Activated T-cell treated with anti-CD3 and anti-CD28 coated beads, Interleukin-2, amount 50 U/mL, for 24 hours (primary cell): ENCODE data around the gene CPZ.
"Not testable (repeated sequence)": the region's sequence is repeated elsewhere in the genome, so short reads cannot be mapped to it uniquely, and the experiment has no call there.

Experiments used
- DNase-seq: peaks from one replicate; pipeline ENCODE4 v3.0.0-alpha.2; 2020
- H3K27ac Mint-ChIP-seq: 2 replicates; pipeline ENCODE4 v1.8.0; 2020; ENCODE audit warnings: mild to moderate bottlenecking, mixed read lengths
- H3K27me3 Mint-ChIP-seq: 2 replicates; pipeline ENCODE4 v1.8.0; 2020; ENCODE audit warnings: mixed read lengths
- H3K36me3 Mint-ChIP-seq: 2 replicates; pipeline ENCODE4 v1.8.0; 2020; ENCODE audit warnings: low read depth, mixed read lengths
- H3K4me1 Mint-ChIP-seq: 2 replicates; pipeline ENCODE4 v1.8.0; 2020; ENCODE audit warnings: low read depth, mixed read lengths
- H3K4me3 Mint-ChIP-seq: 2 replicates; pipeline ENCODE4 v1.8.0; 2020; ENCODE audit warnings: mild to moderate bottlenecking, moderate library complexity, mixed read lengths
- H3K9me3 Mint-ChIP-seq: 2 replicates; pipeline ENCODE4 v1.8.0; 2020; ENCODE audit warnings: mixed read lengths

Gene CPZ

DNA sequence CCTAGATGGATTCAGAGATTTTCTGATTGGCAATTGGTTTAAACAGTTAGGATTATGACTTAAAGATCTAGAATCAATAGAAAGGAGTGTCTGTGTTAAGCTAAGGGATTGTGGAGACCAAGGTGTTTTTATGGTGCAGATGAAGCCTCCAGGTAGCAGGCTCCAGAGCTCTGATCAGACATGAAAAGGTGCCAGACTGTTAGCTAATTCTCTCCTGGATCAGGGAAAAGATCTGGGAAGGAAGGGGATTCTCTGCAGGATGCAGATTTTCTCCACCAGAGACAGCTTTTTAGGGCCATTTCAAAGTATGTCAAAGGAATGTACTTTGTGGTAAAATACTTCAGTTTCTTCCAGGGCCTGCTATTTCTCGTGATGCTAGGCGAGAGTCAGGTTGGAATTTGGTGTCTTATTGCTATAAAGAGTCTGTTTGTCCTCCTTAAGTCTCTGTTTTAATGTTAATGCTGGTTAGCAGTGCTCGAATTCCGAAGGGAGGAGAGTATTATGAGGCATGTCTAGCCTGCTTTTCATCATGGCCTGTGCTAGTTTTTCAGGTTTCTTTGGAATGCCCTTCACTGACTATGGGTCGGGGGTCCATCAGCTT, 24.4 kb upstream of the CPZ start:
- no peak for DNase-seq
- Mint-ChIP-seq H3K9me3 (no peaks in the 10 kb centered on the region), H3K36me3 (no peaks in the 10 kb centered on the region), H3K27me3 (peaks cover 2% of the 10 kb centered on the region), H3K27ac (no peak overlapping the region), H3K4me3 (no peak overlapping the region), H3K4me1 (no peaks in the 10 kb centered on the region)

DNA sequence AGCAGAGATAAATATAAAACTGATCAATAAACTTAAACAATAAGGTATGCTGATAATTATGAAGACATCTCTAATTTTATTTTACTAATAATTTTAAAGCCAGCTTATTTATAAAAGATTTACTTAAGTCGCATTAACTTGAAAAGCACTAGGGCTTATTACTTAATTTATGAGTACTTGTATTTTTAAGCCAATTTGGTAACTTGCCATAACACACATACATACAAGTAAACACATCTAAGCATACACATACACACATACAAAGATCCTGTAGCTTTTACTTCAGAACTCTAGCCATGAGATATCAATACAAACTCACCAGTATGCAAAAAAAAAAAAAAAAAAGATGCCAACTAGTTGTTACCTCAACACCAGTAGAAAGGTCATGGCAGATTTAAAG, 22.4 kb upstream of the CPZ start:
- Mint-ChIP-seq H3K27me3 (peaks cover 2% of the 10 kb centered on the region), H3K27ac (no peak overlapping the region), H3K4me1 (no peaks in the 10 kb centered on the region), H3K9me3 (no peaks in the 10 kb centered on the region), H3K36me3 (no peaks in the 10 kb centered on the region), H3K4me3 (no peak overlapping the region)
- no peak for DNase-seq

DNA sequence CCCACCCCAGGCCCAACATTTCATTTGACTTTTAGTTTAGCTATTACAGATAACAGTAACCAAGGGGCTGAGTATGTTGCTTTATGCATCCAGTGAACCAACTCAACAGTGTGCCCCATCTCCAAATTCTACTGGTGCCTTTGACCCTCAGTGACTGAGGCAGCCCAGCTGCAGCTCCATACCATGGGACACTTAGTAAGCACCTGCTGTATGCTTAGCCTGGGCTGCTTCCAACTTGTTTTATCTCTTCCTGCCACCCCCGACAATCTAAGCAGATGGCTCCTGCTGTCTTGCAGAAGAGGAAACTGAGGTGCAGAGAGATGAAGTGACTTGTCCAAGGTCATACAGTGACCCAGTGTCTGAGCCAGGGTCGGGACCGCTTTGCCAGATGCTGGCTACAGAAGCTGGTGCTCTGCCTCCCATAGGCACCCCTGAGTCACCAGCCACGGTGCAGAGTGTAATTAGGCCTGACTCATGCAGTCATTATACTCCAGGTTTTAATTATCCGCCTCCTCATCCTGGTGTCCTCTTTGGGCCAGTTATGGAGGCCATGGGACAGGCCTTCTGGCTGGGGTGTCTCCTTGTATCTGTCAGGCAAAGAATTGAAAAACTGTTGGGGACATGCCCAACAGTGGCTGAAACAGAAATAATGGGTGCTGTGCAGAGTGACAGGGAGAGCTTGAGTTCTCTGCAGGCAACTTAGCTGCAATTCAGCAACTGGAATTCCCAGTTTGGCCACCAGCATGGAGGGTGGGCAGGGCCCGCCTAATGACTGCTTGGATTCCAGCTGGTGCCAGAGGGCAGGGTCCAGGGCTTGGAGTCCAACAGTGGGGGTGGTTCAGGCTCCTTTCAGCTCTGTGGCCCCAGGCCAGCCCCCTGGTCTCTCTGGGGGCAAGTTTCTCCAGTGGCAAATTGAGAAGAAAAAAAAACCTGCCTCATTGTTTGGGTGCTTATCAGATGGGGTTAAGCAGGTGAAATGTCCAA, 20.6 kb upstream of the CPZ start:
- no peak overlapping the region for H3K4me3 Mint-ChIP-seq
- no peak overlapping the region for H3K27ac Mint-ChIP-seq
- DNase-seq, result no peak
- H3K36me3 Mint-ChIP-seq, result no peaks in the 10 kb centered on the region
- no peaks in the 10 kb centered on the region for H3K4me1 Mint-ChIP-seq
- H3K27me3 Mint-ChIP-seq, result no peaks in the 10 kb centered on the region
- H3K9me3 Mint-ChIP-seq, result no peaks in the 10 kb centered on the region

DNA sequence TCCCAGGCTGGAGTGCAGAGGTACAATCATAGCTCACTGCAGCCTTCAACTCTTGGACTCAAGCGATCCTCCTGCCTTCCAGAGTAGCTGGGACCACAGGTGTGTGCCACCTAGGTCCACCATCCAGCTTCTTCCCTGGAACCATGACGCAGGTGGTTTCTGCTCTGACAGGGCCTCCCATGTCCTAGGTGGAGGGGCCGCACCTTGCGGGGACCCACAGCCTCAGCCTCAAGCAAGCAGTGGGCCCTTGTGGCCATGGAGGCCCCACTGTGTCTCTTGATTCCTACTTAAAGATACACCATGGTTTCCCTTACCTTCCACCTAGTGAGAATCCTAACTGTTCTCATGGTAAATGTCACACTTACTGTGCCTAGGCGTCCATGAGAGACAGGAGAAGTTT, 19.3 kb upstream of the CPZ start:
- Mint-ChIP-seq H3K9me3 (no peaks in the 10 kb centered on the region), H3K36me3 (no peaks in the 10 kb centered on the region), H3K4me3 (no peak overlapping the region), H3K4me1 (no peaks in the 10 kb centered on the region), H3K27ac (no peak overlapping the region), H3K27me3 (peaks cover 4% of the 10 kb centered on the region)
- DNase-seq, result no peak

DNA sequence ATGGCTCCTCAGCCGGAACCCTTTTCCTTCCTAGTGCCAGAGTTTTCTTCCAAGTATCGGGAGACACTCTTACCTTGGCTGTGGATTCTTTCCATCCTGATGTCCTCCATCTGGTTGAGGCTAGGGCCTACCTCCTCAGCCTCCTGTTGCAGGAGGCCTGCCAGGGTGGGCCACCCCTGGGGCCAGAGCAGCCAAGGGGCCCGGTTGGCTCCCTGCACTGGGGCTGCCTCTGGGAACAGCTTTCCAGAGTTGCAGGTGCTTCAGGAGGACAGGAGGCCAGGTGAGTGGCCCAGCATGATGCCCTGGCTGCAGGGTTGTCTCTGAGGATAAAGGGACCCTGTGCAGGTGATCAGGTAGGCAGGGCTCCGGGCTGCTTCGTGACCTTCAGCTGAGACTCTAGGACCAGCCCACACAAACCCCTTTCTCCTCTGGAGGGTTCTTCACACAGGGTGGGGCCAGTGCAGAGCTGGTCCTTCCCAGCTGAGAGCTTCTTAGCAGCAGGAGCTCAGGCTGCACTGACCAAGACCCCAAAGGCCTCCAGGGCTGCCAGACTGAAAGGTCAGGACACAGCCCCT, 17.7 kb upstream of the CPZ start:
- H3K27ac Mint-ChIP-seq, result no peak overlapping the region
- no peaks in the 10 kb centered on the region for H3K9me3 Mint-ChIP-seq
- H3K4me3 Mint-ChIP-seq, result no peak overlapping the region
- no peak for DNase-seq
- H3K36me3 Mint-ChIP-seq, result no peaks in the 10 kb centered on the region
- H3K4me1 Mint-ChIP-seq, result no peaks in the 10 kb centered on the region
- peaks cover 12% of the 10 kb centered on the region for H3K27me3 Mint-ChIP-seq

DNA sequence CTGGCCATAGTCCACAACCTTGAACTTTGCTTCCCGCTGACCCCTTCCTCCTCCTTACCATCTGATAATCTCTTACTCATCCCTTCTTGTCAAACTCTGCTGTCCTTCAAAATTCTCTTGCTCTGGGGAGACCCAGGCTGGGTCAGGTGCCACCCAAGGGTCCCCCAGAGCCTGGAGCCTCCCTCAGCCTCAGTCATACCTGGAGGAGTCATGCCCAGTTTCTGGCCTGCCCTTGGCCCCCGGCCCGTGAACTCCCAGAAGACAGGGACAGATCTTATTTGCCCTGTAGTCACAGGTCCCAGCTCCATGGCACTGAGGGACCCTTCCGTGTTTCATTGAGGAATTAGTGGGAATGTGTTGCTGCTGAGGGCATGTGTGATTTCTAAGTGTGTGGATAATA, 17.1 kb upstream of the CPZ start:
- H3K27ac Mint-ChIP-seq, result no peak overlapping the region
- H3K4me3 Mint-ChIP-seq, result no peak overlapping the region
- H3K36me3 Mint-ChIP-seq, result no peaks in the 10 kb centered on the region
- H3K9me3 Mint-ChIP-seq, result no peaks in the 10 kb centered on the region
- DNase-seq, result no peak
- H3K4me1 Mint-ChIP-seq, result no peaks in the 10 kb centered on the region
- peaks cover 16% of the 10 kb centered on the region for H3K27me3 Mint-ChIP-seq

DNA sequence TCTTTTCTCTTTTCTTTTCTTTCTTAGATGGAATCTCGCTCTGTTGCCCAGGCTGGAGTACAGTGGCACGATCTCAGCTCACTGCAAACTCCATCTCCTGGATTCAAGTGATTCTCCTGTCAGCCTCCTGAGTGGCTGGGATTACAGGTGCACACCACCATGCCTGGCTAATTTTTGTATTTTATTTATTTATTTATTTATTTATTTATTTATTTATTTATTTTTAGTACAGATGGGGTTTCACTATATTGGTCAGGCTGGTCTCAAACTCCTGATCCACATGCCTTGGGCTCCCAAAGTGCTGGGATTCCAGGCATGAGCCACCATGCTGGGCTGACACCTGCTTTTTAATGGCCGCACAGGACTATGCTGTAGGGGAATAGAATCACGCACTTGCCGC, 16.0 kb upstream of the CPZ start:
- DNase-seq, H3K4me1 Mint-ChIP-seq, H3K4me3 Mint-ChIP-seq, H3K36me3 Mint-ChIP-seq, H3K9me3 Mint-ChIP-seq, H3K27ac Mint-ChIP-seq: not testable (repeated sequence)
- peaks cover 24% of the 10 kb centered on the region for H3K27me3 Mint-ChIP-seq

DNA sequence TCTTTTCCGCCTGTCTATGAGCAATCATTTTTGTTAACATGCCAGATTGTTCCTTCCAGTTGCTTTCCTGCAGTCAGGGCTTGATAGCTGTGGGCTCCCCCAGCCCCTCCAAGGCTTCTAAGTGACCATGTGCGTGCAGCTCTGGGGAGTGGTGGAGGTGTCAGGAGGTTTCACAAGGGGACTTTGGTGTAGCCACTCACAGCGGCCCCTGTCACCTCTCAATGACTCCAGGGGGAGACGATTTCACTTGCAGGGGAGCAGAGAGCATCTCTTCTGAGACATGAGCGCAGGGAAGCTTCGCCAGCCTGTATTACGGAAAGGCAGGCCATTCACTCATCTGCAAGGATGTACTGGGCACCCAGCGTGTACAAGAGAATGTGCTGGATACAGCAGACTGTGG, 15.5 kb upstream of the CPZ start:
- no peak for DNase-seq
- Mint-ChIP-seq H3K36me3 (no peaks in the 10 kb centered on the region), H3K9me3 (no peaks in the 10 kb centered on the region), H3K4me3 (no peak overlapping the region), H3K27me3 (peaks cover 29% of the 10 kb centered on the region), H3K27ac (no peak overlapping the region), H3K4me1 (no peaks in the 10 kb centered on the region)

DNA sequence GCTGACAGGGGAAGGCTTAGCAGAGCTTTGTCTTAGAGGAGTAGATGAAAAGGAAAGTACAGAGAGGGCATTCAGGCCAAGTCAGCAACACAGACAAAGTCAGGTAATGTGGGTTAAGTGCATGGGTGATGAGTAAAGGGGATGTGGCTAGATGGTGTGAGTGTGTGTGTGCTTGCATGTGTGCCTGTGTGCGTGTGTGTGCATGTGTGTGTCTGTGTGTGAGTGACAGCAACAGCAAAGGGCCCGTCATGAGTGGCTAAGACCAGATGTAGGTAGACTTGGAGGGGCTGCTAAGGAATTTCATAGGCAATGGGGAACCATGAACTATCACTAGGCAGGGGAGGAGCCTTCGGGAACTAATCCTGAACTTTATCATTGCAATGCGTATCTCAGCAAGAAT, 14.6 kb upstream of the CPZ start:
- H3K9me3 Mint-ChIP-seq, result no peaks in the 10 kb centered on the region
- H3K36me3 Mint-ChIP-seq, result no peaks in the 10 kb centered on the region
- H3K4me3 Mint-ChIP-seq, result no peak overlapping the region
- no peak overlapping the region for H3K27ac Mint-ChIP-seq
- H3K4me1 Mint-ChIP-seq, result no peaks in the 10 kb centered on the region
- DNase-seq, result no peak
- peaks cover 34% of the 10 kb centered on the region for H3K27me3 Mint-ChIP-seq

DNA sequence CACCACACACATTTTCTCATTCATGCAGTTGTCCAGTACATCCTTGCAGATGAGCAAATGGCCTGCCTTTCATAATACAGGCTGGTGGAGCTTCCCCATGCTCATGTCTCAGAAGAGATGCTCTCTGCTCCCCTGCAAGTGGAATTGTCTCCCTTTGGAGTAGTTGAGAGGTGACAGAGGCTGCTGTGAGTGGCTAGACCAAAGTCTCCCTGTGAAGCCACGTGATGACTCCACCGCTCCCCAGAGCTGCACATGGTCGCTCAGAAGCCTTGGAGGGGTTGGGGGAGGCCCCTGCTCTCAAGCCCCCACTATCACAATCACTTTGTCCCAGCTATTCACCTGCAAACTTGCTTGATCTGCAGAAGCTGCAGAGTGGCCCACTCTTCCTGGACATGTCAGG, 13.8 kb upstream of the CPZ start:
- no peaks in the 10 kb centered on the region for H3K36me3 Mint-ChIP-seq
- no peak overlapping the region for H3K4me3 Mint-ChIP-seq
- DNase-seq, result no peak
- H3K27me3 Mint-ChIP-seq, result peaks cover 34% of the 10 kb centered on the region
- H3K27ac Mint-ChIP-seq, result no peak overlapping the region
- no peaks in the 10 kb centered on the region for H3K4me1 Mint-ChIP-seq
- H3K9me3 Mint-ChIP-seq, result no peaks in the 10 kb centered on the region

DNA sequence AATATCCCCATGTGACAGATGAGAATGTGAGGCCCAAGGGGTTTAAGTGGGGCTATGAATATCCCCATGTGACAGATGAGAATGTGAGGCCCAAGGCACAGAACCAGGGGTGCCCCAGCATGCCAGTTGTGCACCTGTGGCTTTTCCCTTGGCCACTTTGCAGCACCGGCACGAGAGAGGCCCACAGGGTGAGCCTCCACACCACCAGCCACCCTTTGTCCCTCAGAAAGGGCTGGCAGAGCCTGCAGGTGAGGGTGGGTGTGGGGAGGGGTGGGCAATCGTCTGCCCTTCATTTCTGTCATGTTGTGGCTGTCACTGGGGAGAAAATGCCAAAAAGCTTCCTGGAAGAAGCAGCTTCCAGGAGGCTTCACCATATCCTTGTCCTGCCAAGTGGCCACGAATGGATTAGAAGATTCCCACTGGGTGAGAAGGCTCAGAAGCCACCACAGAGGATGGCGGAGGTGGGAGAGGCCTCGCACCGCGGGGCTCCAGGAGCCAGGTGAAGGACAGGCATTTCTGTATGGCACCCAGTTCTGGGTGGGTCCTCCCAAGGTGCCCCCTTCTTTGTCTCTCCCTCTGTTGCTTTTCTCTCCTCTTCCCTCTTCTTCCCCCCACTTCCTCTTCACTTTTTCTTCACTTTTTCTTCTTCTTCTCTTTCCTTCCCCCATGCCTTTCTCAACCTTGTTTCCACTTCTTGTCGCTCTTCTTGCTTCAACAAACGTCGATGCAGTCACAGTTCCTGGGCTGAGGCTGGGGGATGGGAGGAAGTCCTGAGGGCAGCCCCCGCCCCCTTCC, 12.8 kb upstream of the CPZ start:
- H3K4me1 Mint-ChIP-seq, result no peaks in the 10 kb centered on the region
- no peak for DNase-seq
- no peaks in the 10 kb centered on the region for H3K36me3 Mint-ChIP-seq
- peaks cover 38% of the 10 kb centered on the region for H3K27me3 Mint-ChIP-seq
- H3K27ac Mint-ChIP-seq, result no peak overlapping the region
- H3K4me3 Mint-ChIP-seq, result no peak overlapping the region
- no peaks in the 10 kb centered on the region for H3K9me3 Mint-ChIP-seq

DNA sequence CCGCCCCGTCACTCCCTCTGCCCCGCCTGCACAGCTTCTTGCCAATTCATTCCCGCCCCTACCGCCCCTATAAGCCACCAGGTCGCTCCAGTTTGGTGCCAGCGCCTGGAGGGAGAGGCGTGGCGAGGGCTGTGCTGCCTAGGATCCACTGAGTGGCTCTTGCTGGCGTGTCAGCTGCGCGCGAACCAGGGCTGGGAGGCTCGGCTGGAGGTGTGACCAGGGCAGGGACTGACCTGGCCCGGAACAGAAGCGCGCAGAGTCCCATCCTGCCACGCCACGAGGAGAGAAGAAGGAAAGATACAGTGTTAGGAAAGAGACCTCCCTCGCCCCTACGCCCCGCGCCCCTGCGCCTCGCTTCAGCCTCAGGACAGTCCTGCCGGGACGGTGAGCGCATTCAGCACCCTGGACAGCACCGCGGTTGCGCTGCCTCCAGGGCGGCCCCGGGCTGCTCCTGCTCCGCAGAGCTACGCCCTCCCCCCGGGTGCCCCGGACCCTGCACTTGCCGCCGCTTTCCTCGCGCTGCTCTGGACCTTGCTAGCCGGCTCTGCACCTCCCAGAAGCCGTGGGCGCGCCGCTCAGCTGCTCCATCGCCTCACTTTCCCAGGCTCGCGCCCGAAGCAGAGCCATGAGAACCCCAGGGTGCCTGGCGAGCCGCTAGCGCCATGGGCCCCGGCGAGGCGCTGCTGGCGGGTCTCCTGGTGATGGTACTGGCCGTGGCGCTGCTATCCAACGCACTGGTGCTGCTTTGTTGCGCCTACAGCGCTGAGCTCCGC, 12.1 kb upstream of the CPZ start, which contains the start of gene GPR78:
Gene GPR78 (plus strand): TSS at position 72 of the 773 bp plus-strand sequence. CDS start 591 bp downstream, at position 663.
- Mint-ChIP-seq H3K27ac (no peak within 1 kb of the TSS), H3K27me3 (peaks cover 40% of the 10 kb centered on the region)
- peak; percentile 46 for DNase-seq

DNA sequence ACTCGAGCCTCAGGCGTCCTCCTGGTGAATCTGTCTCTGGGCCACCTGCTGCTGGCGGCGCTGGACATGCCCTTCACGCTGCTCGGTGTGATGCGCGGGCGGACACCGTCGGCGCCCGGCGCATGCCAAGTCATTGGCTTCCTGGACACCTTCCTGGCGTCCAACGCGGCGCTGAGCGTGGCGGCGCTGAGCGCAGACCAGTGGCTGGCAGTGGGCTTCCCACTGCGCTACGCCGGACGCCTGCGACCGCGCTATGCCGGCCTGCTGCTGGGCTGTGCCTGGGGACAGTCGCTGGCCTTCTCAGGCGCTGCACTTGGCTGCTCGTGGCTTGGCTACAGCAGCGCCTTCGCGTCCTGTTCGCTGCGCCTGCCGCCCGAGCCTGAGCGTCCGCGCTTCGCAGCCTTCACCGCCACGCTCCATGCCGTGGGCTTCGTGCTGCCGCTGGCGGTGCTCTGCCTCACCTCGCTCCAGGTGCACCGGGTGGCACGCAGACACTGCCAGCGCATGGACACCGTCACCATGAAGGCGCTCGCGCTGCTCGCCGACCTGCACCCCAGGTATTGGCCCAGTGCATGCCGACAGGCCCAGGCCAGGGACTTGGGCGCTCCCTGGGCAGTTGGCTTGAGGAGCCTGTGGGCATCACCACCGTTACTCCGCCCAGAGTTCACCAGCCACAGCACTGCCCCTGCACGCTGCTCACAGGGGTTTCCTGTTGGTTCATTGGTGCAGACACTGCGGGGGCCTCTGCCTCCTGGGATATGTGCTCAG, 11.3 kb upstream of the CPZ start:
- no peak for DNase-seq
- no peak overlapping the region for H3K27ac Mint-ChIP-seq
- H3K36me3 Mint-ChIP-seq, result no peaks in the 10 kb centered on the region
- no peaks in the 10 kb centered on the region for H3K4me1 Mint-ChIP-seq
- H3K9me3 Mint-ChIP-seq, result no peaks in the 10 kb centered on the region
- H3K27me3 Mint-ChIP-seq, result peaks cover 41% of the 10 kb centered on the region
- H3K4me3 Mint-ChIP-seq, result no peak overlapping the region

More for the DNA sequence above, 12.1 kb upstream of the CPZ start, which contains the start of gene GPR78:
- H3K4me1 Mint-ChIP-seq, result no peaks in the 10 kb centered on the region
- no peaks in the 10 kb centered on the region for H3K36me3 Mint-ChIP-seq
- no peak within 1 kb of the TSS for H3K4me3 Mint-ChIP-seq
- no peaks in the 10 kb centered on the region for H3K9me3 Mint-ChIP-seq
